ENCODE results near the gene LRRC45.

Gene LRRC45

GRCh38 chr17:82008258-82008940, 14.7 kb upstream of the LRRC45 start:
- no peak for DNase-seq

GRCh38 chr17:82008941-82009405, 14.1 kb upstream of the LRRC45 start:
- DNase-seq, result no peak

GRCh38 chr17:82009413-82009812, 13.7 kb upstream of the LRRC45 start:
- no peak for DNase-seq

DNA sequence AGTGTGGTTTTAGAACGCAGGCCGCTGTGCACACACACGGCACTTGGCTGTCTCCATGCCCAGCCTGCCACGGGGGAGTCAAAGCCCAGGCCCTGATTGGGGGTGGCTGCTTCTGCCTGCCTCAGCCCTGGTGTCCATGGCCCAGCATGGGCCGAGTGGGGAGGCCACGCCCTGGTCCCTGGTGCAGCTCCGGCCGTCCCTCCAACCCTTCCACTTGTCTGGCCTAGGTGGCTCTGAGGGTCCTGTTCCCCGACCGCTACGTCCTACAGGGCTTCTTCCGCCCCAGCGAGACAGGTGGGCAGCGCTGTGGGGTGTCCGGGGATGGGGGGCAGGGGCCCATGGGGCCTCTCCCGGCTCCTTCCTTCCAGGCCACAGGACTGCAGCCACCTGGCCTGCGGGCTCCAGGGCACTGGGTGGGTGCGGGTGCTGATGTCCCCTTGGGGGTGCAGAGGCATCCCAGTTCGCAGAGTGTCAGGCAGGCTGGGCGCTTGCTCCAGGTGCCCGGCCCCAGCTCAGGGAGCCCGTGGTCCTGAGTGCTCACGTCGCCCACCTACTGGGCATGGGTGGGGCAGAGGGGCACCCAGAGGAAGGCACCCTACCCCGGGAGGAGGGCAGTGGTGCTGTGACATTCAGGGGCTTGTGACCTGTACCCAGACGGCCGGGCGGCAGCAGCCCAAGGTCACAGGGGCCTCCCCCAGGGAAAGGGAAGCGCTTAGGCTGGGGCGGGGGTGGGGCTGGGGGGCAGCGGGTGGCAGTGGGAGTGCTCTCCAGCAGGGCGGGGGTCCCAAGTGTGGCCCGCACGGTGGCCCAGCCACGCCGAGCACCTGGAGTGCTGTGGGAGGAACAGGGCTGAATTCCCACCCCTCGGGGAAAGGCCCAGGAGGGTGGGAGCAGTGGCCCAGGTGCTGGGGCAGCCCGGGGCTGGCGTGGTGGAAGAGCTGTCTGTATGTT, 12.3 kb upstream of the LRRC45 start:
- DNase-seq, result no peak

- no peak for DNase-seq
Observed at GRCh38 chr17:82011617-82012187, 11.4 kb upstream of the LRRC45 start.

- no peak for DNase-seq
Observed at GRCh38 chr17:82012261-82012639, 10.9 kb upstream of the LRRC45 start.

GRCh38 chr17:82012640-82013295, 10.3 kb upstream of the LRRC45 start:
- peak; percentile 53 for DNase-seq

- DNase-seq, result no peak
Observed at GRCh38 chr17:82013341-82013740, 9.8 kb upstream of the LRRC45 start.

GRCh38 chr17:82013772-82014321, 9.3 kb upstream of the LRRC45 start:
- no peak for DNase-seq

DNA sequence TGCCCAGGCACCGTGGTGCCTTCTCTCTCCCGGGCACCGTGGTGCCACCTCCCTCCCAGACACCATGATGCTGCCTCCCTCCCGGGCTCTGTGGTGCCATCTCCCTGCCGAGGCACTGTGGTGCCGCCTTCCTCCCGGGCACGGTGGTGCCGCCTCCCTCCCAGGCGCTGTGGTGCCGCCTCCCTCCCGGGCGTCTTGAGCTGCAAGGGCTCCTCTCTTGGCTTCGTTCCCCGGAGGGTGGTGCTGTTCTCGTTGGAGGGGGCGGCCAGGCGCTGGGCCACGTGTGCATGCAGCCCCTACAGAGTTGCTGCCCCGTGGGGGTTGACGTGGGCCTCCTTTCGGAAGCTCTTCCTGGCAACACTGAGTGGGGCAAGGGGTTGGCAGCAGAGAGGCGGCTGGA, 8.7 kb upstream of the LRRC45 start:
- DNase-seq, result no peak

DNA sequence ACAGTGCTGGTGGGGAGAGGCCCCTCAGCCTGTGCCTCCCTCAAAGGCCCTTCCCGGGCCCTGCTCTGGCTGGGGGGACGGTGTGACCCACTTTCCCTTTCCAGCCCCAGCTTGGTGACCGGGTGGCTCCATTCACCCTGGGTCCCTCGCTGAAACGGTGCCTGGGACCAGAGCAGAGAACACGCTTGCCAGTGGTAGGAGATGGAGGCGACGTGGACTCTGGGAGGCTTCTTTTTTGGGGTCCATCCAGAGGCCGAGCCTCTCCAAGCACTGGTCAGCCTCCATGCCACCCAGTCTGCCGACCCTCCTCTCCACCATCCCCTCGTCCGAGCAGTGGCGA, 8.2 kb upstream of the LRRC45 start:
- no peak for DNase-seq

- DNase-seq, result no peak
Observed at GRCh38 chr17:82015311-82015971, 7.7 kb upstream of the LRRC45 start.

GRCh38 chr17:82016061-82016874, 6.8 kb upstream of the LRRC45 start:
- DNase-seq, result no peak

- no peak for DNase-seq
Observed at GRCh38 chr17:82016875-82017459, 6.1 kb upstream of the LRRC45 start.

DNA sequence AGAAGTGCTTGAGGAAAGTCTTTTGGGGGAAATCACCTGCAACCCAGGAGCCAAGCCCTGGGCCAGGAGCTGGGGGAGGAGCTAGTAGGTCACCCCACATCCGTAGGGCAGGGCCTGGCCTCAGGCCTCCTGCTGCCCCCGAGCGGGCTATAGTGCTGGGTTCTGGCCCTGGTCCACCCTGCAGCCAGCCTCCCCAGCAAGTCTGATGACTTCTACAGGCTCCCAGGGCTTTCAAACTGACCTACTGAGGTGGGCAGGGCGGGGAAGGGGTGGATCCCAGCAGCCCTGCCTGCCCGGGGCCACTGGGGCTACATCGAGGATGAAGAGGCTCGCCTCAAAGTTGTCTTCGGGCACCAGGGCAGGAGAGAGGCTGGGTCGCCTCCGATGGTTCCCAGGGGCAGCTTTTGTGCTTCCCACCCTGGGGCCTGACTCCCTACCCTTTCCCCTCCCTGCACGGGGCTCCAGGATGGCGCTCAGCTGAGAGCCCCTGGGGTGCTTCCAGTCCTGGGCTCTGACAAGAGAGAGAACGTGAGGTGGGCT, 5.4 kb upstream of the LRRC45 start:
- no peak for DNase-seq

GRCh38 chr17:82018152-82018988, 4.7 kb upstream of the LRRC45 start:
- DNase-seq, result no peak

- DNase-seq, result no peak
Observed at GRCh38 chr17:82018989-82019689, 4.0 kb upstream of the LRRC45 start.

GRCh38 chr17:82019690-82020571, 3.2 kb upstream of the LRRC45 start:
- DNase-seq, result peak; percentile 39

Data from T1000 (cell line).